ENCODE data around the gene PCDH9. TPM values are rescaled to one million over a fixed set of nuclear protein-coding genes. Genes with fewer than 3 reads are reported as not detected.

Gene PCDH9
- total and polyA plus RNA-seq, 3 donors from 2014 or later: 2.3 to 4.6 (median 3.5) TPM

DNA sequence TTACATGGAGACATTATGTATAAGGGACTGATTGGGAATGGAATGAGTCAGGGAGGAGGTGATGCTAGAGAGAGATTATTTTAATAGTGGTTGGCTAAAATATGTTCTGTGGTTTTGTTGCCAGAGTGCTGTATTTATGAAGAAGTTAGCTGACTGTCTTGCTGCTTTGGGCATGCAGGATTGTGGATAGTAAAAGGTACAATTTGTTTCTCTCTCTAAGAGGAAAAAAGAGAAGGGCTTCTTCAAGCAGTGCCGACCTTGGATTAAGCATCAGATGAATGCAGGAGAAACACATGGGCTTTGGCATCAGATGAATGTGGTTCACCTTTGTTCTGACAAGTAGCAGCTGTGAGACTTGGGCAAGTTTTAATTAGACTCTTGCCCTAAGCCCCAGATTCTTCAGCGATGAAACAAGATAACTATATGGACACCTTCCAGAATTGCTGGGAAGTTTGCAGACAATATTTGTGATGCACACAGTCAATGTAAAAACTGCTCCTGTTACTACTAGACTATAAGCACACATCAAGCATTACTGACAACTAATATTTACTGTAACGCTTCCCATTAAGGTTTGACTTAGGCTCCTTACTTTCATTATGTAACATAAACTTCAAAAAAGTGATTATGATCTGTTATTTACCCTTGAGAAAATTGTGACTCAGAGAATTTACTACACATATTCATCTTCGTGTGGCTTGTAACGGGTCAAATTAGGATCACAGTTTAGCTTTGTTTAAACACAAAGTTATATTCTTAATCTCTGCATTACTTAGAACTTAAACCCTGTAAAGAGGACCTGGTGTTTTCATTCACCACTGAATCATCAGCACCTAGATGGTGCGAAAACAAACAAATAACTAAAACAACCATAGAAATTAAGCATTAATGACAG is 824.0 kb downstream of the PCDH9 start:
- no peaks in the 10 kb centered on the region for H3K27me3 ChIP-seq
- TF ChIP-seq POLR2A (IDR thresholded peaks at IDR 0.05): no peak
- TF ChIP-seq, protein P1, sequence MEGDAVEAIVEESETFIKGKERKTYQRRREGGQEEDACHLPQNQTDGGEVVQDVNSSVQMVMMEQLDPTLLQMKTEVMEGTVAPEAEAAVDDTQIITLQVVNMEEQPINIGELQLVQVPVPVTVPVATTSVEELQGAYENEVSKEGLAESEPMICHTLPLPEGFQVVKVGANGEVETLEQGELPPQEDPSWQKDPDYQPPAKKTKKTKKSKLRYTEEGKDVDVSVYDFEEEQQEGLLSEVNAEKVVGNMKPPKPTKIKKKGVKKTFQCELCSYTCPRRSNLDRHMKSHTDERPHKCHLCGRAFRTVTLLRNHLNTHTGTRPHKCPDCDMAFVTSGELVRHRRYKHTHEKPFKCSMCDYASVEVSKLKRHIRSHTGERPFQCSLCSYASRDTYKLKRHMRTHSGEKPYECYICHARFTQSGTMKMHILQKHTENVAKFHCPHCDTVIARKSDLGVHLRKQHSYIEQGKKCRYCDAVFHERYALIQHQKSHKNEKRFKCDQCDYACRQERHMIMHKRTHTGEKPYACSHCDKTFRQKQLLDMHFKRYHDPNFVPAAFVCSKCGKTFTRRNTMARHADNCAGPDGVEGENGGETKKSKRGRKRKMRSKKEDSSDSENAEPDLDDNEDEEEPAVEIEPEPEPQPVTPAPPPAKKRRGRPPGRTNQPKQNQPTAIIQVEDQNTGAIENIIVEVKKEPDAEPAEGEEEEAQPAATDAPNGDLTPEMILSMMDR (IDR thresholded peaks at IDR 0.05): no peak
- DNase-seq: no peak
- intact Hi-C loops (cut with DNase I; ENCODE audit: low total_unique reads): no loop called here
- no peaks in the 10 kb centered on the region for H3K9me3 ChIP-seq
- 55 to 63% methylated on average over 6 of the region's 6 CpGs for WGBS, 2 donors
- H3K4me3 ChIP-seq: no peak overlapping the region
- no peaks in the 10 kb centered on the region for H3K4me1 ChIP-seq
- no peaks in the 10 kb centered on the region for H3K36me3 ChIP-seq (ENCODE audit: low read depth, missing control alignments)
- H3K27ac ChIP-seq: no peak overlapping the region

- Histone ChIP-seq H3K4me3 (no peak overlapping the region), H3K36me3 (ENCODE audit: low read depth, missing control alignments) (no peaks in the 10 kb centered on the region), H3K27me3 (no peaks in the 10 kb centered on the region), H3K4me1 (no peaks in the 10 kb centered on the region), H3K9me3 (no peaks in the 10 kb centered on the region), H3K27ac (no peak overlapping the region)
- no peak for DNase-seq
- TF ChIP-seq, protein P1 (IDR thresholded peaks at IDR 0.05): no peak
- TF ChIP-seq POLR2A (IDR thresholded peaks at IDR 0.05): no peak
- intact Hi-C loops (cut with DNase I; ENCODE audit: low total_unique reads): no loop called here
- 89 to 96% methylated on average over 2 of the region's 2 CpGs for WGBS, 2 donors
Measured at GRCh38 chr13:66402546-66402945, 827.6 kb downstream of the PCDH9 start.

DNA sequence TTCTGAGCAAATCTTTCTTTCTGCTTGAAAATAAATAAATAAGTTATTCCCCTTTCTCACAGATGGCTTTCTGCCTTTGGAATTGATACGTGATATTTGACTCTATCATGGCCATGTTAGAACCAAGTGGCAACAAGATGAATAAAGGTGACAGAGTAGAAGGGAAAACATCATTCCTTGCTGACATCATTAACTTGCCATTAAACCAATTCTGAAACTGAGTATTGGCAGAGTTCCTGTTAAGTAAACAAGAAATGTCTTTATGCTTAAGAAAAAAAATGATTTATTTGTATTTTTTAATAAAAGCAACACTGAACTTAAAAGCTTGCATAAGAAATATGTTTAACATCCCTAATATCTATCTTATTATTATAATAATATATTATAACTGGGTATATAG is 828.1 kb downstream of the PCDH9 start:
- Histone ChIP-seq H3K4me3 (no peak overlapping the region), H3K27me3 (no peaks in the 10 kb centered on the region), H3K4me1 (no peaks in the 10 kb centered on the region), H3K27ac (no peak overlapping the region), H3K9me3 (no peaks in the 10 kb centered on the region), H3K36me3 (ENCODE audit: low read depth, missing control alignments) (no peaks in the 10 kb centered on the region)
- 87 to 94% methylated on average over 1 of the region's 1 CpG for WGBS, 2 donors
- intact Hi-C loops (cut with DNase I; ENCODE audit: low total_unique reads): no loop called here
- TF ChIP-seq POLR2A (IDR thresholded peaks at IDR 0.05): no peak
- TF ChIP-seq, protein P1 (IDR thresholded peaks at IDR 0.05): no peak
- DNase-seq: no peak

- no peak for DNase-seq
- no peak overlapping the region for H3K27ac ChIP-seq
- intact Hi-C loops (cut with DNase I; ENCODE audit: low total_unique reads): no loop called here
- H3K9me3 ChIP-seq: no peaks in the 10 kb centered on the region
- H3K27me3 ChIP-seq: no peaks in the 10 kb centered on the region
- H3K4me1 ChIP-seq: no peaks in the 10 kb centered on the region
- no peak overlapping the region for H3K4me3 ChIP-seq
- H3K36me3 ChIP-seq (ENCODE audit: low read depth, missing control alignments): no peaks in the 10 kb centered on the region
- TF ChIP-seq, protein P1 (IDR thresholded peaks at IDR 0.05): no peak
- no peak for TF ChIP-seq POLR2A (IDR thresholded peaks at IDR 0.05)
Measured at GRCh38 chr13:66400292-66400691, 829.8 kb downstream of the PCDH9 start.

GRCh38 chr13:66399873-66400272 is 830.3 kb downstream of the PCDH9 start:
- Histone ChIP-seq H3K27ac (no peak overlapping the region), H3K9me3 (no peaks in the 10 kb centered on the region), H3K4me1 (no peaks in the 10 kb centered on the region), H3K27me3 (no peaks in the 10 kb centered on the region), H3K4me3 (no peak overlapping the region), H3K36me3 (ENCODE audit: low read depth, missing control alignments) (no peaks in the 10 kb centered on the region)
- 92 to 97% methylated on average over 1 of the region's 1 CpG for whole genome bisulfite sequencing, 2 donors
- no peak for DNase-seq
- TF ChIP-seq POLR2A (IDR thresholded peaks at IDR 0.05): no peak
- TF ChIP-seq, protein P1 (IDR thresholded peaks at IDR 0.05): no peak
- intact Hi-C loops (cut with DNase I; ENCODE audit: low total_unique reads): no loop called here
